Stimulated activated naive B cell treated with anti-CD40 and anti-IgM and Interleukin-4, amounts not matched to agents 10 μg/mL and 1 μg/mL and 100 μg/mL, for 72 hours (primary cell): Measurements from ENCODE around the gene TAAR1.

ENCODE experiments used
- ATAC-seq, 2 donors: fragments of 150-1000 bp; cut with Tn5 transposase; replicated peaks; 2 replicates each; pipeline ENCODE4 v1.10.0; 2021; ENCODE audit warnings: moderate library complexity in 1 of 2
- DNase-seq: peaks from one replicate; pipeline ENCODE4 v3.0.0; 2021
- H3K27ac Mint-ChIP-seq: one replicate; pipeline ENCODE4 v1.8.0; 2022; ENCODE audit warnings: mild to moderate bottlenecking, mixed read lengths
- H3K27me3 Mint-ChIP-seq, 2 donors: one replicate each; pipeline ENCODE4 v1.8.0; 2022; ENCODE audit warnings: mixed read lengths in 2 of 2
- H3K36me3 Mint-ChIP-seq, 2 donors: one replicate each; pipeline ENCODE4 v1.8.0; 2022; ENCODE audit warnings: mixed read lengths in 2 of 2, mild to moderate bottlenecking in 1 of 2
- H3K4me1 Mint-ChIP-seq, 2 donors: one replicate each; pipeline ENCODE4 v1.8.0; 2022; ENCODE audit warnings: mixed read lengths in 2 of 2, mild to moderate bottlenecking in 1 of 2
- H3K4me3 Mint-ChIP-seq, 2 donors: one replicate each; pipeline ENCODE4 v1.8.0; 2022; ENCODE audit warnings: mild to moderate bottlenecking in 2 of 2, mixed read lengths in 2 of 2, moderate library complexity in 1 of 2
- H3K9me3 Mint-ChIP-seq, 2 donors: one replicate each; pipeline ENCODE4 v1.8.0; 2022; ENCODE audit warnings: mixed read lengths in 2 of 2, mild to moderate bottlenecking in 1 of 2

TAAR1 gene

DNA sequence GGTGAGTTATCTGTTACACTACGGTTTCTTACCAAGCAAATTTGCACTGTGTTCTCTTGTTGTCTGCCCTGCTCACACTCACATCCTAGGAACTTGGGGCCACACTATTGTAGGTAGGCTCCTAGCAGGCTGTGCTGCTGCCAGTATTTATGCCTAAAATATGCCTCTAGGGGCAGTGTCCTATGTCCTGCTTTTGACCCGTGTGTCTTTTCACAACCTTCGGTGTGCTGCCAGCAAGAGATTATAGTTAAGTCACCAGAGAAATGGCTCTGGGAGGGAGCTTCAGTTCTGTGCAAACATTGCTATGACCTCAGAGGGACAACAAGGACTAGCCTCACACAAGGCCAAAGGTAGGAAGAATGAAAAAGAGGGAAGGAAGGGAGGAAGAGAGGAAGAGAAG, 60.5 kb downstream of the TAAR1 start:
- no peak overlapping the region for H3K4me3 Mint-ChIP-seq
- ATAC-seq, result peak; percentile 60 to 61
- no peaks in the 10 kb centered on the region for H3K4me1 Mint-ChIP-seq
- H3K36me3 Mint-ChIP-seq, result no peaks in the 10 kb centered on the region
- H3K9me3 Mint-ChIP-seq, result peaks cover 0 to 2% of the 10 kb centered on the region in 2 donors
- no peak overlapping the region for H3K27ac Mint-ChIP-seq
- DNase-seq, result no peak
- peaks cover 8 to 18% of the 10 kb centered on the region in 2 donors for H3K27me3 Mint-ChIP-seq

- H3K4me1 Mint-ChIP-seq, result peaks cover 4 to 8% of the 10 kb centered on the region in 2 donors
- ATAC-seq (no peak), DNase-seq (no peak)
These were observed 62.8 kb downstream of the TAAR1 start for GRCh38 chr6:132596201-132596600.

More at GRCh38 chr6:132596201-132596600, 62.8 kb downstream of the TAAR1 start:
- H3K27ac Mint-ChIP-seq, result no peak overlapping the region
- H3K4me3 Mint-ChIP-seq, result no peak overlapping the region
- H3K36me3 Mint-ChIP-seq, result no peaks in the 10 kb centered on the region
- H3K27me3 Mint-ChIP-seq, result peaks cover 8 to 18% of the 10 kb centered on the region in 2 donors
- peaks cover 0 to 2% of the 10 kb centered on the region in 2 donors for H3K9me3 Mint-ChIP-seq
